GM13977 (cell line): ENCODE data around the gene MYO1H.

ENCODE experiments used
- DNase-seq: peaks from one replicate; pipeline ENCODE4 v3.0.0; 2012; ENCODE audit warnings: low spot score
- in situ Hi-C: fragments of 300-500 bp; cut with MboI; formaldehyde crosslinking; loops from one replicate; pipeline ENCODE4 v1.12.0; 2022; ENCODE audit warnings: low sequenced_read_pairs, low pct_unique_long_range_greater_than_20kb, mixed read lengths, inconsistent platforms; ENCODE audit not compliant: unreplicated experiment
- TF ChIP-seq, protein P1 (sequence below): IDR thresholded peaks from 2 replicates; pipeline ENCODE4 v1.5.1; 2012; ENCODE audit warnings: mild to moderate bottlenecking, control low read depth; ENCODE audit not compliant: insufficient read depth; ENCODE audit errors: extremely low read depth, missing control alignments

The MYO1H gene

DNA sequence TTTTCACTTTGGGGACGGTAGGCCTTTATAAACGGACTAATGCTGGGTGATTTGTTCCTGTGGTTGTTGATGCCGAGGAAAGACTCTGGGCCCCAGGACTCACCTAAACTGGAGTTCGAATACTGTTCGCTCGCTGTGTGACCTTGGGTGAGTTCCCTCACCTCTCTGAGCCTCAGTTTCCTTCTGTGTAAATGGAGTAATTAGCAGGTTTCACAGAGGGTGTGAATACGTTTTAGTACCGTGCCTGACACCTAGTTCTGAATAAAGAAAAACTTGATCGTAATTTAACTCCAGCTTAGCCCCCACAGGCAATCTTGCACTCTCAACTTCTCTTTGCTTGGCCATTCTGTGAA is 130.2 kb downstream of the MYO1H start:
- in situ Hi-C loops = no loop called here
- TF ChIP-seq, protein P1, sequence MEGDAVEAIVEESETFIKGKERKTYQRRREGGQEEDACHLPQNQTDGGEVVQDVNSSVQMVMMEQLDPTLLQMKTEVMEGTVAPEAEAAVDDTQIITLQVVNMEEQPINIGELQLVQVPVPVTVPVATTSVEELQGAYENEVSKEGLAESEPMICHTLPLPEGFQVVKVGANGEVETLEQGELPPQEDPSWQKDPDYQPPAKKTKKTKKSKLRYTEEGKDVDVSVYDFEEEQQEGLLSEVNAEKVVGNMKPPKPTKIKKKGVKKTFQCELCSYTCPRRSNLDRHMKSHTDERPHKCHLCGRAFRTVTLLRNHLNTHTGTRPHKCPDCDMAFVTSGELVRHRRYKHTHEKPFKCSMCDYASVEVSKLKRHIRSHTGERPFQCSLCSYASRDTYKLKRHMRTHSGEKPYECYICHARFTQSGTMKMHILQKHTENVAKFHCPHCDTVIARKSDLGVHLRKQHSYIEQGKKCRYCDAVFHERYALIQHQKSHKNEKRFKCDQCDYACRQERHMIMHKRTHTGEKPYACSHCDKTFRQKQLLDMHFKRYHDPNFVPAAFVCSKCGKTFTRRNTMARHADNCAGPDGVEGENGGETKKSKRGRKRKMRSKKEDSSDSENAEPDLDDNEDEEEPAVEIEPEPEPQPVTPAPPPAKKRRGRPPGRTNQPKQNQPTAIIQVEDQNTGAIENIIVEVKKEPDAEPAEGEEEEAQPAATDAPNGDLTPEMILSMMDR = no peak
- DNase-seq = no peak

DNA sequence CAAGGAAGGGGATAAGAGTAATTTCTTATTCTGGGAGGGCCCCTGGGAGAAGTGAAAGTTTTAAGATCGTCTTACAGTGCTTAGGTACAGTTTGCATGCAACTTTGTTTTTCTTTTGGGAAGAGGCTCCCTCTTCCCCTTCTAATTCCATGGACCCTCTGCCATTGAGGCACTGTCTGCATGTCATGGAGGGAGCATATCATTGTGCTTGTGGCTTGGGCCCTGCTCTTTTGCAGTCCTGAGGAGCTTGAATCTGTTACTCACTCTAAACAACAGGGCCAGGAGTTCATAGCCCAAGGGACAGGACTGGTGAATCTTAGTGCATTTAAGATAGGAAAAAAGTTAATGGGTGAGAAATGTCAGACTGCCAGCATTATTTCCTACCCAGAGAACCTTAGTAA is 132.1 kb downstream of the MYO1H start:
- no peak for DNase-seq
- TF ChIP-seq, protein P1 = no peak
- in situ Hi-C loops = no loop called here

DNA sequence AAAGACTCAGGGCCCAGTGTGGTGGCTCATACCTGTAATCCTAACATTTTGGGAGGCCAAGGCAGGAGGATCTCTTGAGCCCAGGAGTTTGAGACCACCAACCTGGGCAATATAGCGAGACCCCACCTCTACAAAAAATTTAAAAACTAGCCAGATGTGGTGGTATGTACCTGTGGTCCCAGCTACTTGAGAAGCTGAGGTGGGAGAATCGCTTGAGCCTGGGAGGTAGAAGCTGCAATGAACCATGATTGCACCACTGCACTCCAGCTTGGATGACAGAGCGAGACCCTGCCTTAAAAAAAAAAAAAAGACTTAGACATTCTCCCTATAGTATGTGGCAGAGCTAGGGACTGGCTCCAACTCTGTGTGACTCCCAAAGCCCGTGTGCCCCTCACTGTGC is 132.7 kb downstream of the MYO1H start:
- in situ Hi-C loops = no loop called here
- TF ChIP-seq, protein P1 = no peak
- DNase-seq = no peak

DNA sequence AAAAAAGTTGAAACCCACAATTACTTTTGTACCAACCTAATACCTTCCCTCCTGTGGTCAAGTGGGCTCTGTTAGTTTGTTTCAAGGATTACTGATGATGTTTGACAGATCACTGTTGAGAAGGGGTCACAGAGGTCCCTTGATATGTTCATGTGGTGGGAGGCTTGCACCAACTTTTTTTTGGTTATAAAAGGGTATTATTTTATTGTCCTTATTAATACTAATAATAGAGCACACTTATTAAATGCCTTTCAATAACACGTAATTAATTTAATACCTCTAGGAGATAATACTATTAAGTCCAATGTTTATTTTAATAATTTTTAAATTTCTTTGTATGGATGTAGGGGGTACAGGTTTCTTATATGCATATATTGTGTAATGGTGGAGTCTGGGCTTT is 134.2 kb downstream of the MYO1H start:
- DNase-seq = no peak
- TF ChIP-seq, protein P1 = no peak
- in situ Hi-C loops = no loop called here

DNA sequence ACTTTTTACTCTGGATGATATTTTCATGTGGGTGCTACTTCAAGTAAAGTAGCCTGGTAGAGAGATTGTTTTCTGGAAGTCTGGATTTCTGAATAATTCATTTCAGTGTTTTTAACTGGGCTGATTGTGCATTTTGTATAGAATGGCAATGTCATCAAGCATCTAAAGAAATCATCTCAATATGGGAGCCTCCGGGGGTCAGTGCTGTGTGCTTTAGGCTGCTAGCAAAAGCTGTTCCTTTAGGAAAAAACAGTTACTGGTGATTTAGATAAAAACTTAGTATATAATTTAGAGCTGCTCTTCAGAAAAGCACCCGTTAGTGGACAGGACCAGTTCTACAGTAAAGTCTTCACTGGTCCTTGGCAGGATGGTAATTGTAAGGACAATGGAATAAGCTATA is 134.8 kb downstream of the MYO1H start:
- in situ Hi-C loops = no loop called here

DNA sequence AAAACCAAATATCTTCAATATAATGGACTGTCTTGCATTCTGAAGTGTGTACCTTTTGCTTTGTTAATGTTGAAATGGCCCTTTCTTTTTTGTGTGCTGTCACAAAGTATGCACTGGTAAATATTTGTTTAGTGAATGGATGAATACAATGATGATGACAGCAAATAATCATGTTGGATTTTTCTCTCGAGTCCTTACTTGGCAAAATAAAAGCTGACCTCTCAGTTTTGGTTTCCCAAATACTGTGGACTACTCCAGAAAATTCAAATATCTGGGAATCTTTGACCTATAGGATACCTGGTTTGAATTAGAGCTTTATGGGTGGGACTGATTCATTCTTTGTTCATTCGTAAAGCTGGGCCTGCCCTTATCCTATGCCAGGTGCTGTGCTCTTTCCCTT is 135.2 kb downstream of the MYO1H start:
- DNase-seq = no peak
- in situ Hi-C loops = no loop called here
- TF ChIP-seq, protein P1 = no peak

More for the DNA sequence above, 134.8 kb downstream of the MYO1H start:
- TF ChIP-seq, protein P1 = no peak
- no peak for DNase-seq

DNA sequence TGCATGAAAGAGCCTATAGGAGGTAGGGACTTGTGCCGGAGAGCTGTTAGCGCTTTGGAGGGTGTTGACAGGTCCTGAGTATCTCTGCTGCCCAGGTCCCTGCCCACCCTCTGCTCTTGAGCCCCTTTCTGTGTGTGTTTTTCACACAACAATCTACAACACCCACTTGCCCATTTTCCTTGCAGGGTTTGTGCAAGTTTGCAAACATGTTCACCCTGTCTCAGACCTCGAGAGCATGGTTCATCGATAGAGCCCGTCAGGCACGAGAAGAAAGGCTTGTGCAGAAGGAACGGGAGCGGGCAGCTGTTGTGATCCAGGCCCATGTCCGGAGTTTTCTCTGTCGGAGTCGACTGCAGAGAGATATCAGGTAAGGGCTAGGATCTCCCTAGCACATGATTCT is 135.6 kb downstream of the MYO1H start:
- TF ChIP-seq, protein P1 = no peak
- in situ Hi-C loops = no loop called here
- no peak for DNase-seq
